IPS-18c (cell line): Measurements from ENCODE around the gene PRDM16.

Experiments
- H3K4me3 ChIP-seq: 2 replicates; pipeline ENCODE4 v1.7.0; 2013; ENCODE audit warnings: low read depth, mild to moderate bottlenecking, low read length, moderate library complexity; ENCODE audit not compliant: insufficient read depth
- H3K9me3 ChIP-seq: one replicate; pipeline ENCODE4 v1.6.1; 2013; ENCODE audit warnings: mild to moderate bottlenecking, low read length, moderate library complexity; ENCODE audit not compliant: control insufficient read depth, insufficient read depth

PRDM16 gene

DNA sequence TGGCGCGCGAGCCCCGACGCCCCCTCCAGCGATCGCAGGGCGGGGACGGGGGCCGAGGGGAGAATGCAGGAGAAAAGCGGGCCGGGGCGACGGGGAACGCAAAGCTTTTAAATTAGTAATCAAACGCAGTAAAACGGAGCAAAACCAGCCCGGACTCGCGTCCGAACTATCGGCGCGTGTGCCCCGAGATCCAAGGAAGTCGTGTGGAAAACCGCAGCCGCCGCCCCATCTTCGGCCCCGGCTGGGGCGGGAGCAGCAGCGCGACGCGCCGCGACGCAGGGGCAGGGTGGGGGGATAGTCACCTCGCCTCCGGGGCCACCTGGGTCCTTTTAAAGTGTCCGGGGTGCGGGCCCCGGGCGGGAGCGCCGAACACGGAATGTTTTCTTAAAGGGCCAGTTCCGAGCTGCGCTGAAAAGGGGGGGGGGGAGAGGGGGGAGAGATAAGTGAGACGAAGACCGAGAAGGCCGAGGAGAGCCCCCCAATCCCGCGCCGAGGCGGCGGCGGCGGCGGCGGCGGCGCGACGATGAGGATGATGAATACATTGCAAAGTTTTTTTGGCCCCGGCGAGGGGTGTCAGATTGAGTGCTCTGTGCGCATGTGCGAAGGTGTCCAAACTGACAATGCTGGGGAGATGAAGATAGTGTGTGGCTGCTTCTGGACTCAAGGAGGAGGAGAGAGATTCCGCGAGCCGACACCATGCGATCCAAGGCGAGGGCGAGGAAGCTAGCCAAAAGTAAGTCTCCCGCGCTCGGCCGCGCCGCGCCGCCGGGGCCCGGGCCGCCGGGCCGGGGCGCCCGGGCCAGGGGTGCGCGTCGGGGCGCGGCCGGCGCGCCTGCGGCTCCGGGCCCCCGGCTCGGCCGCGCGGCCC lies at the start of gene PRDM16:
Gene PRDM16 (plus strand): TSS at position 640 of the 868 bp plus-strand sequence. CDS start 57 bp downstream, at position 697.
- H3K9me3 ChIP-seq, result peaks cover 3% of the 10 kb centered on the region
- peak within 1 kb of the TSS; percentile 57 for H3K4me3 ChIP-seq

DNA sequence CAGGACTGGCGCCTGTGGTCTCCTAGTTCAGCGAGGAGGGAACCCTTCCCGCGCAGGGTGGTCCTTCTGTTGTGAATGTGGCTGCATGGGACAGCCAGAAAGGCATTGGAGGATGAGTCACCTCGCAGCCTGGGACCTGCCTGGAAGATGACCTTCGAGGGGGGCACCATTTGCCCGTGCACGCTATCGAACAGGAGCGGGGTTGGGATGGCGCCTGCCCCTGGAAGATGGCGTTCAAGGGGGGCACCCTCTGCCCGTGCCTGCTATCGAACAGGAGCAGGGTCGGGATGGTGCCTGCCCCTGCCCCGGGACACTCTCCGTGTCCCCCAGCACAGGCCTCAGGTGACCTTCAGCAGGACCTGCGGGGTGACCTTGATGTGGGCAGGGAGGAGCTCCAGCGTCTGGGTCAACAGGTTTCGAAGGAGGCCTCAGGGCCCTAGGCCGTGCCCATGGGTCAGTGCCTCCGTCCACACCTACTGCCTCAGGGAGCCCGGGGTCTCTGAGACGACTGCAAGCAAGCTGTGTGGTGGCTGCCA lies 49.4 kb upstream of the PRDM16 start:
- no peak overlapping the region for H3K4me3 ChIP-seq
- no peaks in the 10 kb centered on the region for H3K9me3 ChIP-seq

DNA sequence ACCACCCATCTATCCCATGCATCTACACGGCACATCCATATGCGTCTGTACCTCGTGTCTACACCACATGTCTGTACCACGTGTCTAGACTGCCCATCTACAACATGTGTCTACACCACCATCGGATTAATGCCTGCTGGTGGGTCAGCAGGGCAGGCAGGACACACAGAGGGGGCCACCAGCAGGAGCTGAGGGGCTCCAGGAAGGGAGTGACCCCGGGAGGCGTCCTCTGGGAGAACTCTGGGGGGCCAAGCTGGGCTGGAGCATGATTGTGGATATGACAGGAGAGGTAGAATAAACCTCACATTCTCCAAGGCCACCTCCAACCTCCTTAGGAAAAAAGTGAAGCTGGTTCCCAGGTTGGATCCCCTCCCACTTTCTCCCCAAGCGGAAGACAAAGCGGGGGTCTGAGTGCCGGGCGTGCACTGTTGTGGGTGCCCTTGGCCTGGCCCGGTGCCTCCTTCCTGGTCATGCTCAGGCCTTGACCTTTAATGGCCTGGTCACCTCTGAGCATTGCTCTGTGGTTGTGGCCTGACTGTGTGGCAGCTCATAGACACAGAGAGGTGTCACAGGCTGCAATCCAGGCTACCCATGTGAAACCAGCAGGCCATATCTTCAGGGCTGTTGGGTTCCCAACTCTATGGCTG lies 48.6 kb upstream of the PRDM16 start:
- H3K9me3 ChIP-seq, result no peaks in the 10 kb centered on the region

DNA sequence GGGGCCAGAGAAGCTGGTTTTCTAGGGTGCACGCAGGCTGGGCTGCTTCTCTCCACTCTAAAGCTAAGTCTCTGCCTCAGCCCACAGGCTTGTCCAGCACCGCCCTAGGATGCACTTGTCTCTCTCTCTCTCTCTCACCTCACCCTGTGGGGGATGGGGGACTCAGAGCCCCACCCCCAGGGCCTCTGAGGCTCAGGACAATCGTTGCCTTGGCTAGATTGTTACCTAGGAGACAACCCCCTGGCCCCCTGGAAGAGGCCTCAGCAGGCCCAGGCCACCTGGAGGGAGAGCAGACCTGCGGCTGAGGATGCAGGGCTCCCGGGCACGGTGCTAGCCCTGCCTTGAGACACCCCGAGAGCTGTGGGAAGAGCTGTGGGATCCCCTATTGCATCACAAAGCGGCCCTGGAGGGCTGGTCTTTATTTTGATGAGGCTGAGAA lies 47.8 kb upstream of the PRDM16 start, which contains the start of gene ACTRT2:
Gene ACTRT2 (plus strand): TSS at position 235 of the 439 bp plus-strand sequence. CDS start 220 bp downstream, outside the sequence.
- H3K9me3 ChIP-seq, result no peaks in the 10 kb centered on the region

More for the DNA sequence above, 48.6 kb upstream of the PRDM16 start:
- H3K4me3 ChIP-seq, result no peak overlapping the region

DNA sequence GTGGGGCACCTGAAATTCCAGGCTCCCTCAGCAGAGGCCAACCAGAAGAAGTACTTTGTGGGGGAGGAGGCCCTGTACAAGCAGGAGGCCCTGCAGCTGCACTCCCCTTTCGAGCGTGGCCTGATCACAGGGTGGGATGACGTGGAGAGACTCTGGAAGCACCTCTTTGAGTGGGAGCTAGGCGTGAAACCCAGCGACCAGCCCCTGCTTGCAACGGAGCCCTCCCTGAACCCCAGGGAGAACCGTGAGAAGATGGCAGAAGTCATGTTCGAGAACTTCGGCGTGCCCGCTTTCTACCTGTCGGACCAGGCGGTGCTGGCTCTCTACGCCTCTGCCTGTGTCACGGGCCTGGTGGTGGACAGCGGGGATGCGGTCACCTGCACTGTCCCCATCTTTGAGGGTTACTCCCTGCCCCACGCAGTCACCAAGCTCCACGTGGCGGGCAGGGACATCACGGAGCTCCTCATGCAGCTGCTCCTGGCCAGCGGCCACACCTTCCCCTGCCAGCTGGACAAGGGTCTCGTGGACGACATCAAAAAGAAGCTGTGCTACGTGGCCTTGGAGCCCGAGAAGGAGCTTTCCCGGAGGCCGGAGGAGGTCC lies 47.1 kb upstream of the PRDM16 start:
- Histone ChIP-seq H3K4me3 (no peak overlapping the region), H3K9me3 (no peaks in the 10 kb centered on the region)

More for the DNA sequence above, 47.8 kb upstream of the PRDM16 start, which contains the start of gene ACTRT2:
- no peak within 1 kb of the TSS for H3K4me3 ChIP-seq

DNA sequence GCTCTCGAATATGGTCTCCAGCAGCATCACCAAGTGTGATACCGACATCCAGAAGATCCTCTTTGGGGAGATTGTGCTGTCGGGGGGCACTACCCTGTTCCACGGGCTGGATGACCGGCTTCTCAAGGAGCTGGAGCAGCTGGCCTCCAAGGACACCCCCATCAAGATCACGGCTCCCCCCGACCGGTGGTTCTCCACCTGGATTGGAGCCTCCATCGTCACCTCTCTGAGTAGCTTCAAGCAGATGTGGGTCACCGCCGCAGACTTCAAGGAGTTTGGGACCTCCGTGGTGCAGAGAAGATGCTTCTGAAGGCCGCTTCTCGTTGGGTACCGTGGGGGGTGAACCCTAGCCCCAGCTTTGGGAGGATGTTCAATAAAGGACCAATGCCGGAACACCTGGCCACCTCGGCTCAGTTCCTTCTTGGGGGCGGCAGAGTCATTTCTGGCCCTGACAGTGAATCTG lies 46.5 kb upstream of the PRDM16 start:
- Histone ChIP-seq H3K9me3 (no peaks in the 10 kb centered on the region), H3K4me3 (no peak overlapping the region)

DNA sequence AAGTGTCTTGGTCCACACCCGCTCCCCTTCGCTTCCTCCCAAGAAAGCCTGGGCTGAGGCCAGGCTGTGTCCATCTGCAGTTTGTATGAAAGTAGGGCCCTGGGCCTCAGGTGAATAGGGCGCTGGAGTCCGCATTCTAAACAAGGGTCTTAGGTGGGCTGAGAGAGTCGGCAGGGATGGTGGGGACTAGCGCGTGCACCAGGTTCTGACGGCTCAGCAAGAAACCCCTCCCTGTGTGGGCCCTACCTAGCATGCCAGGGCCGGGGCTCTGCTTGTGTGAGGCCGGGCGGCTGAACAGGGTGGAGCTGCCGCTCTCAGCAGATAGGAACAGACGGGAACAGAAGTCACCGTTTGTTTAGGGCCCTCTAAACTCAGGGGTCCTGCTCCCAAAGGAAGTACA lies 46.0 kb upstream of the PRDM16 start:
- no peaks in the 10 kb centered on the region for H3K9me3 ChIP-seq
- no peak overlapping the region for H3K4me3 ChIP-seq

DNA sequence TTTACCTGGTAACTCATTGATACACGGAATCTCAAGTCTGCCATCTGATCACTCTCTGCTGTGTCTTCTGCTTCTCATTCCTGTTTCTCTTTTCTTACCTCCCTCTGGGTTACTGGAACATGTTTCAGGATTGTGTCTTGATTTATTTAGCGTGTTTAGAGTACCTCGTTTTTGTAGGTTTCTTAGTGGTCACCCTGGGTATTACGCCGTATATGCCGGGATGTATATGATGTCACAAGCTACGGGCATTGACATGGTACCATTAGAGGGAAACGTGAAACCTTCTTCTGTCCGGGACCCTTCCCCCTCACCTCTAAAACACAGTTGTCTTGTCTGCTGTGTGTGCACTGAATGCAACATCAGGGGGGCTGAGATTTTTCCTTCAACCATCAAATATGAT lies 45.0 kb upstream of the PRDM16 start:
- no peak overlapping the region for H3K4me3 ChIP-seq
- H3K9me3 ChIP-seq, result no peaks in the 10 kb centered on the region

DNA sequence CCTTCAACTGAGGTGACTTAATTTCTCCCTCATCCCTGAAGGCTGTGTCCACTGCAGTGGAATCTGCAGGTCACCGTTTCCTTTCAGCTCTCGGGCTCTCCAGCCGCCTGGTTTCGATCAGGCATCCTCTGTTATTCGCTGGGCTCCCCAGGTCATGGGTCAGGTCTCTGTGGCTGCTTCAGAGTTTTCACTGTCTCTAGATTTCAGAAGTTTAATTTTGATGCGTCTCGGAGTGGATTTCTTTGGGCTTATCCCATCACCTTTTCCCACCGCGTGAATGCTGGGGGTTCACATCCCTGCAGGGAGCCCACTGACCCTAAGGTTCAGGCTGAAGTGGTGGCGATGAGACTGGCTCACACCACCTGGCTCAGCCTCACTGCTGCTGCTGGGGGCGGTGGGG lies 44.4 kb upstream of the PRDM16 start:
- H3K9me3 ChIP-seq, result no peaks in the 10 kb centered on the region
- no peak overlapping the region for H3K4me3 ChIP-seq

DNA sequence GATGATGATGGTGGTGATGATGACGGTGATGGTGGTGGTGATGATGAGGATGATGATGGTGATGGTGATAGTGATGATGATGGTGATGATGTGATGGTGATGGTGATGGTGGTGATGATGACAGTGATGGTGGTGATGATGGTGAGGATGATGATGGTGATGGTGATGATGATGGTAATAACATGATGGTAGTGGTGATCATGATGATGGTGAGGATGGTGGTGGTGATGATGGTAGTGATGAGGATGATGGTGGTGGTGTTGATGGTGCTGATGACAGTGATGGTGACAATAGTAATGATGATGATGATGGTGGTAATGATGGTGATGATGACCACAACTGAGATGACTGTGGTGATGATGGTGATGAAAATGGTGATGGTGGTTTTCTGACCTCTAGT lies 42.9 kb upstream of the PRDM16 start:
- Histone ChIP-seq H3K9me3 (no peaks in the 10 kb centered on the region), H3K4me3 (no peak overlapping the region)

DNA sequence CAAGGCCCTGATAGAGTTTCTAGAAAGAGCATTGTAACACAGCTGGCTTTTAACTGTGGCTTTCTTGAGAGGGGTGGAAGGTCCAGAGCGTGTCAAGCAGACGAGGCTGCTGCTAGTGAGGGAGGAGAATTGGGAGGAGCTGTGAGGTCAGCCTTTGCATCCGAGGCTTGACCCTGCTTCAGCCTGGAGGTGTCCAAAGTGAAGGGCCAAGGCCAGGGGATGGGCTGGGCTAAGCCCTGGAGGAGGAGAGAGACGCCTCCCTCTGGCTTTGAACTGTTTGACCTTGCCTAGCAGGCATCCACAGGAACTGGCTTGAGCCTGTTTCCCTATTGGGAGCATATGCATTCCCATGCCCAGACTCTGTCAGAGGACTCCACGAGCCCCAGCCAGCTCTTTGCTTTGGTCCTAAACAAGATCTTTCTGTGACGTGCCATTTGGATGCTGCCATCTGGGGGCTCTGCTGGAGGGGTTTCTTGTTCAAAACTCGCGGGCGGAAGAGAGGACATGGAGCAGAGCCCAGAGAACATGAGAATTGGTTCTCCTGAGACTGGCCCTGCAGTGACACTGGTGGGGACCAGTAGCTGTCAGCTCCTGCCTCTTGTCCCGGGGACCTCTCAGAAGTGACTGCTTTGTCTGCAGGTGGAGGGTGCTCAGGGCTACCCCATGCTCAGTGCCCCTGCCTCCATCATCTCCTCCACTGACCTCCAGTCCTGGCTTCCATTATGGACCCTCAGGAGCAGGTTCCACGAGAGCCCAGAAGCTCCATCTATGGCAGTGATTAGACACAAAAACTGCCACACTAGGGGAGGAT lies 42.2 kb upstream of the PRDM16 start:
- Histone ChIP-seq H3K9me3 (no peaks in the 10 kb centered on the region), H3K4me3 (no peak overlapping the region)

DNA sequence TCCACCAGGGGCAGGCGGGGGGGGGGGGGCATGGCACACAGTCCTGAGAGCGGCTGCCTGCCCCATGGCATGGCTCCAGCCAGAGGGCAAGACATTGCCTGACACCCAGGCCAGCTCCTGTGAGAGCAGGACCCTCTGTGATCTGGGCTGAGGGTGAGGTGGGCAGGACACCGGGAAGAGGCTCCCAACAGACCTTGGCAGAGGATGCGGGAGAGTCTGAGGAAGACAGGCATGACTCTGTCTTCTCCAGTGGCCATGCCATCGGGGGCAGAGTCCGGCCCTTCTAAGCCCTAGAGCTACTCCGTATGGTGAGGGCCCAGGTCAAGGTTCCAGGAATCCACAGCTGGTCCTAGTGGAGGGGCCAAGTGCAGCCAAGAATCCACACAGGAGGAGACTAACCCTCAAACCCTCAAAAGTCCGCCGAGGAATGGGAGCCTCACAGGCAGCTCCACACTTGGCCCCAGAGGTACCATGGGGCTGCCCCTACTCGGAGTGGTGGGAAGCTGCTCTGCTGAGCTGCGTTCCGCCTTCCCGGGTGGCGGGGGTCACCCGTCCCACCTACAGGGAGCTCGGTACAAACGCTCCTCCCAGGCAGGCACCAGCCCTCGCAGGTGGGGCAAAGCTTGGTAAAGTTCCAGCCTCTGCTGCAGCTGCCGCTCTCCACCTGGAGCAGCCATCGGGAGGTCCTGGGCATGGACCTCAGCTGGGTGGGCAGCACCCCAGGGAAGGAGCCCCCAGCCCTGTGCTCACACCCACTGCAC lies 41.2 kb upstream of the PRDM16 start:
- Histone ChIP-seq H3K9me3 (no peaks in the 10 kb centered on the region), H3K4me3 (no peak overlapping the region)

DNA sequence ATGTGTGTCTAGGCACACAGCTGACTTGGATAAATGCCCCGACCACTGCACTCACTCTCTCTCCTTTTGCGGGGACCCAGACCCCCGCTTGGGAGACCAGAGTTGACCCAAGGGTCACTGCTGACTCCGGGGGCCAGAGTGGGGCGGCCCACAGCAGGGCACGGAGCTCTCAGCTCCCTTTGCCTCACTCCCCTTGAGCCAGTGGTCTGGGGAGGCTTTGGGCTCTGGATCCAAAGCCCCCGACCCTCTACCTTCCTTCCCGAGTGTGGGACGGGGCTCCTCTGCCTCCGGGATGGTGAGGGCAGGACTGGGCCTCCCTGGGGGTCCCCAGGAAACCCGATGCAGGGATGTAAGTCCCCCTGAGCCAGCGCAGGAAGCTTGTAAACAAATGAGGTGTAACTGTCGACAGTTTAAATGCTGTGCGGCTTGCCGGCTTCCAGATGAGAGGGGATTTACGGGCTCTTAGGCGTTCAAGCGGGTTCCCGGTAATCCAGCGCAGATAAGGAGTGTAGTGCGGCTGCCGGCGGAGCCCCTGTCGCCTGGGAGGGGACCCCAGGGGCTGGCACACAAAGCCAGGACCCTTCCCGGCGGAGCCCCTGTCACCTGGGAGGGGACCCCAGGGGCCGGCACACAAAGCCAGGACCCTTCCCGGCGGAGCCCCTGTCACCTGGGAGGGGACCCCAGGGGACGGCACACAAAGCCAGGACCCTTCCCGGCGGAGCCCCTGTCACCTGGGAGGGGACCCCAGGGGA lies 40.3 kb upstream of the PRDM16 start:
- H3K9me3 ChIP-seq, result no peaks in the 10 kb centered on the region
- no peak overlapping the region for H3K4me3 ChIP-seq

DNA sequence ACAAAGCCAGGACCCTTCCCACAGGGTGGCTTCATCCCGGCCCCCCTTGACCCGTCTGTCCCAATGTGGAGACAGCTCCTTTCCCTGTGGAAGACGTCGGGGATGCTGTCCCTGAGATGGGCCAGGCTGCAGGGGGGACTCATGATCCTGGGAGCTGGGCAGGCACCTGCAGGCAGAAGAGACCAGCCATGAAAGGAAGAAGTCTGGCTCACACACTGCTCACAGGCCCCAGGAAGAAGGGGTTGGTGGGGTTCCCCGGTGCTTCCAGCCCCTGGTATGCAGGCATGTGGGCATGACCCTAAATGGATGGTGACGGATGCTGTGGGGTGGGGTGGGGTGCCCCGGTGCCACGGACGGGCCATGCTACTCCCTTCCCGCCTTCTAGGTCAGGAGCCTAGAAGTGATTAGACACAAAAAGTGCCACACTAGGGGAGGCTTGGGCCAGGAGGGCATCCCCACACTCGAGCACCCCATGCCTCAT lies 39.5 kb upstream of the PRDM16 start:
- H3K9me3 ChIP-seq, result no peaks in the 10 kb centered on the region
- no peak overlapping the region for H3K4me3 ChIP-seq

DNA sequence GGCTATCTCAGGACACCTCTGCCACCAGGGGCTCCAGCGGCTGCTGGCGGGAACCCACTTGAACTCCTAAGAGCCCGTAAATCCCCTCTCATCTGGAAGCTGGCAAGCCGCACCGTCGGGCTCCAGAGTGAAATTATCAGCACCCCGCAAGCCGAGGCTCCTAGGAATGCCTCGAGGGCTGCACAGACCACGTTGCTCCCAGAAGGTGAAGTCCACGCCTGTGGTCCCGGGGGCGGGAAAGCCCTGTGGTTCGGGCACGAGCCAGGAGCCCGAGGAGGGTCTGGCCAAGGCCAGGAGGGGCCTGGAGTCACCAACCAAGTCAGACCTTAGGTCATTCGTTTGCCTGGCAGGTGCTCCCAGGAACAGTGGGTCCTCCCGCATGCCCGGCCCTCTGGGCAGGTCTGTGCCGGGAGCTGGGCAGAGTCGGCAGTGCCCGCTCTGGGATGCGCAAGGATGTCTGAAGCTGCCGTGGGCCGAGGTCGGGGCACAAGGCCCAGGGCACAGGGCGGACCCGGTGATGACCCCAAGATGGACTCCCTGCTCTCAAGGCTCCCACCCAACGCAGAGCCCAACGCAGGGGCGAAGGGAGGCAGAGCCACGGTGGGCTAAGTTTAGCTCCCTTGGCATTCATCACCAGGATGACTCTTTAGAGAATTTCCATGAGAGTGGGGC lies 38.9 kb upstream of the PRDM16 start:
- Histone ChIP-seq H3K4me3 (no peak overlapping the region), H3K9me3 (no peaks in the 10 kb centered on the region)
